ENCODE data around the gene SBF1.
A peak's percentile ranks its signal among the peaks of the same experiment; 100 is the strongest.

SBF1 gene

GRCh38 chr22:50485221-50486131 is 10.6 kb upstream of the SBF1 start:
- no peak for DNase-seq

GRCh38 chr22:50483977-50484853 is 9.4 kb upstream of the SBF1 start:
- DNase-seq, result no peak

- no peak for DNase-seq
These were observed 8.7 kb upstream of the SBF1 start for GRCh38 chr22:50483556-50483955.

GRCh38 chr22:50483106-50483505 is 8.3 kb upstream of the SBF1 start:
- DNase-seq, result no peak

GRCh38 chr22:50482107-50483074 is 7.6 kb upstream of the SBF1 start:
- no peak for DNase-seq

- no peak for DNase-seq
These were observed 6.7 kb upstream of the SBF1 start, which contains the start of gene ADM2 for GRCh38 chr22:50481440-50482106. ADM2 (plus strand) TSS chr22:50481543; CDS start chr22:50481848, 305 bp downstream.

- DNase-seq, result no peak
These were observed 6.2 kb upstream of the SBF1 start for GRCh38 chr22:50481045-50481439.

GRCh38 chr22:50479721-50480120 is 4.9 kb upstream of the SBF1 start:
- DNase-seq, result no peak

GRCh38 chr22:50477923-50478322 is 3.1 kb upstream of the SBF1 start:
- DNase-seq, result no peak

- DNase-seq, result no peak
These were observed 2.0 kb upstream of the SBF1 start for GRCh38 chr22:50476868-50477267.

GRCh38 chr22:50475652-50476002 is 792 bp upstream of the SBF1 start:
- DNase-seq, result no peak

GRCh38 chr22:50473855-50474671 is 772 bp downstream of the SBF1 start:
- DNase-seq, result peak; percentile 64

- DNase-seq, result no peak
These were observed 1.7 kb downstream of the SBF1 start for GRCh38 chr22:50473088-50473487.

GRCh38 chr22:50471962-50472361 is 2.9 kb downstream of the SBF1 start:
- DNase-seq, result no peak

- DNase-seq, result no peak
These were observed 3.5 kb downstream of the SBF1 start for GRCh38 chr22:50471197-50471847.

- no peak for DNase-seq
These were observed 4.3 kb downstream of the SBF1 start for GRCh38 chr22:50470491-50470890.

- DNase-seq, result no peak
These were observed 5.2 kb downstream of the SBF1 start for GRCh38 chr22:50469377-50470305.

- DNase-seq, result no peak
These were observed 6.2 kb downstream of the SBF1 start for GRCh38 chr22:50468626-50469025.

GRCh38 chr22:50467773-50468440 is 6.9 kb downstream of the SBF1 start:
- no peak for DNase-seq
